Breast epithelium (tissue), 3 donors: ENCODE results near the gene SRP68.

Experiments
- POLR2AphosphoS5 ChIP-seq, 3 donors: sonication (generic); formaldehyde crosslinking; IDR thresholded peaks; one replicate each; pipeline ENCODE4 v1.6.1; 2017; ENCODE audit warnings: antibody characterized with exemption in 3 of 3
- TF ChIP-seq, protein P1 (sequence below), 3 donors: fragments of 450-650 bp; IDR thresholded peaks; one replicate each; pipeline ENCODE4 v1.5.1; 2016 to 2017; ENCODE audit warnings: antibody characterized with exemption in 3 of 3, mild to moderate bottlenecking in 3 of 3, moderate library complexity in 3 of 3

DNA sequence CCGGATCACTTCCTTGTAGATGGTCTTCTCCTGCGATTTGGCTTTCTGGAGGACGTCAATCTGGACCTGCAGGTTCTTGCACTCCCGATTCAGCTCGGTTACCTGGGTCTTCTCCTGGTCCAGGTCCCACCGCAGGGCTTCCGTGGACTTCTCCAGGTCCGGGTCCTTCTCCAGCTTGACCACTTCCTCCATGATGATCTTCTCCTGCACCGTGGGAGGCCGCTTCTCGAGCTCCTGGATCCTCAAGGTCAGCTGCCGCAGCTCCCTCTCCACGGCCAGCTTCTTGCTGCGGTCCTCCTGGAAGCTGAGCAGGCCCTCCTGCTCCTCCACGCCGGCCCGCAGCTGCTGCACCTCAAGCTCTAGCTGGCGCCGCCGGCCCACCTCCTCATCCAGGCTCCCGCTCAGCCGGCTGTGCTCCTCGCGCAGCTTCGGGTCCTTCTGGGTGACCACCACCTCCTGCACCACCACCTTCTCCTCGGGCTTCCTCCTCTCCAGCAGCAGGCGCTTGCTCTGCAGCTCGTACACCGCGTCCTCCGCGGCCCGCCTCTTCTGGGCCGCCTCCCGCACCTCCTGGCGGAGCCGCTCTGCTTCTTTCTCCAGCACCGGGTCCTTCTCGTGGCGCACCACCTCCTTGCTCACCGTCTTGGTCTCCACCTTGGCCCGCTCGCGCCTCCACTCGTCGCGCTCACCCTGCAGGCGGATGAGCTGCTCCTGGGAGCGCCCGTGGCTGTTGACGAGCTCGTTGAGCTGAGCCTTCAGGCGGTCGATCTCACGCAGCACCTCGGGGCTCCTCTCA lies 63.5 kb downstream of the SRP68 start:
- TF ChIP-seq, protein P1, sequence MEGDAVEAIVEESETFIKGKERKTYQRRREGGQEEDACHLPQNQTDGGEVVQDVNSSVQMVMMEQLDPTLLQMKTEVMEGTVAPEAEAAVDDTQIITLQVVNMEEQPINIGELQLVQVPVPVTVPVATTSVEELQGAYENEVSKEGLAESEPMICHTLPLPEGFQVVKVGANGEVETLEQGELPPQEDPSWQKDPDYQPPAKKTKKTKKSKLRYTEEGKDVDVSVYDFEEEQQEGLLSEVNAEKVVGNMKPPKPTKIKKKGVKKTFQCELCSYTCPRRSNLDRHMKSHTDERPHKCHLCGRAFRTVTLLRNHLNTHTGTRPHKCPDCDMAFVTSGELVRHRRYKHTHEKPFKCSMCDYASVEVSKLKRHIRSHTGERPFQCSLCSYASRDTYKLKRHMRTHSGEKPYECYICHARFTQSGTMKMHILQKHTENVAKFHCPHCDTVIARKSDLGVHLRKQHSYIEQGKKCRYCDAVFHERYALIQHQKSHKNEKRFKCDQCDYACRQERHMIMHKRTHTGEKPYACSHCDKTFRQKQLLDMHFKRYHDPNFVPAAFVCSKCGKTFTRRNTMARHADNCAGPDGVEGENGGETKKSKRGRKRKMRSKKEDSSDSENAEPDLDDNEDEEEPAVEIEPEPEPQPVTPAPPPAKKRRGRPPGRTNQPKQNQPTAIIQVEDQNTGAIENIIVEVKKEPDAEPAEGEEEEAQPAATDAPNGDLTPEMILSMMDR (IDR thresholded peaks at IDR 0.05), result no peak
- TF ChIP-seq POLR2AphosphoS5 (IDR thresholded peaks at IDR 0.05), result no peak
